Upper lobe of right lung (tissue), 1 donor: ENCODE results near the gene ATP6V0A4. TPM values are rescaled to one million over a fixed set of nuclear protein-coding genes. Genes with fewer than 3 reads are reported as not detected.

ENCODE experiments used
- ATAC-seq: fragments of 200-7000 bp; cut with Tn5 transposase; one replicate; pipeline ENCODE4 v1.9.1; 2020; ENCODE audit warnings: mild to moderate bottlenecking, moderate library complexity
- DNase-seq: peaks from one replicate; pipeline ENCODE4 v3.0.0-alpha.2; 2020
- H3K27ac ChIP-seq: fragments of 200-600 bp; one replicate; pipeline ENCODE4 v1.8.0; 2022
- H3K27me3 ChIP-seq: fragments of 200-600 bp; one replicate; pipeline ENCODE4 v1.8.0; 2022; ENCODE audit warnings: mild to moderate bottlenecking
- H3K36me3 ChIP-seq: fragments of 200-600 bp; one replicate; pipeline ENCODE4 v1.8.0; 2022
- H3K4me1 ChIP-seq: fragments of 200-600 bp; one replicate; pipeline ENCODE4 v1.8.0; 2022
- H3K4me3 ChIP-seq: fragments of 200-600 bp; one replicate; pipeline ENCODE4 v1.8.0; 2022; ENCODE audit warnings: mild to moderate bottlenecking
- H3K9me3 ChIP-seq: fragments of 200-600 bp; one replicate; pipeline ENCODE4 v1.8.0; 2022
- CTCF ChIP-seq: fragments of 200-600 bp; IDR thresholded peaks from one replicate; pipeline ENCODE4 v1.8.0; 2022; ENCODE audit warnings: antibody characterized with exemption
- intact Hi-C: fragments of 100-400 bp; cut with DNase I; formaldehyde crosslinking; loops from one replicate; pipeline ENCODE4 v1.11.0; 2022
- total RNA-seq: library from RNA; stranded (reverse); fragmentation: NEBNext Ultra II Directional; extraction: Animal tissue kit (Norgen Biotek cat#: 25700); gene quantifications from one replicate; pipeline ENCODE4 v1.2.1, GENCODE V29; 2021
- donor health status: DM: no; HTN: yes; CAD: no; lungs with severe emphysema.

The ATP6V0A4 gene
- total RNA-seq, 1 donor from 2014 or later: 2.4 TPM

- Histone ChIP-seq H3K27ac (peak overlapping the region; percentile 21), H3K4me3 (peak overlapping the region; percentile 28), H3K4me1 (peaks cover 7% of the 10 kb centered on the region), H3K9me3 (no peaks in the 10 kb centered on the region), H3K27me3 (no peaks in the 10 kb centered on the region), H3K36me3 (no peaks in the 10 kb centered on the region)
- ATAC-seq: peak; percentile 56
- intact Hi-C loops: no loop called here
- no peak for TF ChIP-seq CTCF
- DNase-seq: no peak
Observed at GRCh38 chr7:138837627-138838026, 39.6 kb upstream of the ATP6V0A4 start.

GRCh38 chr7:138835087-138835486 lies 37.1 kb upstream of the ATP6V0A4 start:
- Histone ChIP-seq H3K27ac (no peak overlapping the region), H3K4me3 (no peak overlapping the region), H3K9me3 (no peaks in the 10 kb centered on the region), H3K36me3 (no peaks in the 10 kb centered on the region), H3K4me1 (peaks cover 7% of the 10 kb centered on the region), H3K27me3 (no peaks in the 10 kb centered on the region)
- DNase-seq (no peak), ATAC-seq (no peak)
- TF ChIP-seq CTCF: no peak
- intact Hi-C loops: no loop called here

- H3K27ac ChIP-seq: no peak overlapping the region
- ATAC-seq: no peak
- H3K4me1 ChIP-seq: peaks cover 7% of the 10 kb centered on the region
- no peak for TF ChIP-seq CTCF
- H3K4me3 ChIP-seq: no peak overlapping the region
- H3K9me3 ChIP-seq: no peaks in the 10 kb centered on the region
- no peaks in the 10 kb centered on the region for H3K27me3 ChIP-seq
- intact Hi-C loops: no loop called here
- no peaks in the 10 kb centered on the region for H3K36me3 ChIP-seq
- no peak for DNase-seq
Observed at GRCh38 chr7:138834583-138834982, 36.6 kb upstream of the ATP6V0A4 start.

GRCh38 chr7:138833596-138833995 lies 35.6 kb upstream of the ATP6V0A4 start:
- Histone ChIP-seq H3K4me3 (no peak overlapping the region), H3K27me3 (no peaks in the 10 kb centered on the region), H3K27ac (no peak overlapping the region), H3K4me1 (peaks cover 7% of the 10 kb centered on the region), H3K9me3 (no peaks in the 10 kb centered on the region), H3K36me3 (no peaks in the 10 kb centered on the region)
- no peak for TF ChIP-seq CTCF
- DNase-seq: no peak
- intact Hi-C loops: no loop called here
- no peak for ATAC-seq

GRCh38 chr7:138832966-138833365 lies 35.0 kb upstream of the ATP6V0A4 start:
- Histone ChIP-seq H3K36me3 (no peaks in the 10 kb centered on the region), H3K4me1 (peaks cover 7% of the 10 kb centered on the region), H3K27me3 (no peaks in the 10 kb centered on the region), H3K4me3 (no peak overlapping the region), H3K9me3 (no peaks in the 10 kb centered on the region), H3K27ac (no peak overlapping the region)
- DNase-seq: no peak
- ATAC-seq: no peak
- intact Hi-C loops: no loop called here
- no peak for TF ChIP-seq CTCF

GRCh38 chr7:138829335-138829734 lies 31.3 kb upstream of the ATP6V0A4 start:
- no peak for ATAC-seq
- intact Hi-C loops: no loop called here

More at GRCh38 chr7:138829335-138829734, 31.3 kb upstream of the ATP6V0A4 start:
- H3K4me3 ChIP-seq: no peak overlapping the region
- no peaks in the 10 kb centered on the region for H3K27me3 ChIP-seq
- H3K27ac ChIP-seq: no peak overlapping the region
- no peaks in the 10 kb centered on the region for H3K9me3 ChIP-seq
- H3K36me3 ChIP-seq: no peaks in the 10 kb centered on the region
- TF ChIP-seq CTCF: no peak
- DNase-seq: no peak
- H3K4me1 ChIP-seq: no peaks in the 10 kb centered on the region
